ENCODE results near the gene CEACAM18. TPM values are rescaled to one million over a fixed set of nuclear protein-coding genes. Genes with fewer than 3 reads are reported as not detected.

The CEACAM18 gene
- total and polyA plus RNA-seq, 2 experiments from 2014 or later, result not detected

DNA sequence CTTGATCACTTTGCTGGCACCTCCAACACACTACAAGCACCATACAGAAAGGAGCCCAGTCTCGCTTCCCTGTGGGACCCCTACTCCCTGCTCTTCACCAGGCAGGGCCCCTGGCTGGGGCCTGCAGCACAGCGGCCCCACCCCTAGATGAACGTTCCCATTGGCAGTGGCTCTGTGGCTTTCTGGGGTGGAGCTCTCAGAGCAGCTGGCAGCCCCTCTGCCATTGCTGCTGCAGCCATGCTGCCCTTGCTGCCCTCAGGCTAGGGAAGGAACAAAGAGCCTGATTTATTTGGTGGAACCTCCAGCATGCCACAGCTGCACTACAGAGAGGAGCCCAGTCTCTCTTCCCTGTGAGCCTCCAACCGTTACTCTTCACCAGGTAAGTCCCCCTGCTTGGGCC is 47.3 kb downstream of the CEACAM18 start:
- no peaks in the 10 kb centered on the region for H3K27me3 ChIP-seq
- no peak overlapping the region for H3K27ac ChIP-seq
- no peak for DNase-seq (ENCODE audit: low read depth in 1 of 2, low spot score in 1 of 2)
- TF ChIP-seq, protein P1, sequence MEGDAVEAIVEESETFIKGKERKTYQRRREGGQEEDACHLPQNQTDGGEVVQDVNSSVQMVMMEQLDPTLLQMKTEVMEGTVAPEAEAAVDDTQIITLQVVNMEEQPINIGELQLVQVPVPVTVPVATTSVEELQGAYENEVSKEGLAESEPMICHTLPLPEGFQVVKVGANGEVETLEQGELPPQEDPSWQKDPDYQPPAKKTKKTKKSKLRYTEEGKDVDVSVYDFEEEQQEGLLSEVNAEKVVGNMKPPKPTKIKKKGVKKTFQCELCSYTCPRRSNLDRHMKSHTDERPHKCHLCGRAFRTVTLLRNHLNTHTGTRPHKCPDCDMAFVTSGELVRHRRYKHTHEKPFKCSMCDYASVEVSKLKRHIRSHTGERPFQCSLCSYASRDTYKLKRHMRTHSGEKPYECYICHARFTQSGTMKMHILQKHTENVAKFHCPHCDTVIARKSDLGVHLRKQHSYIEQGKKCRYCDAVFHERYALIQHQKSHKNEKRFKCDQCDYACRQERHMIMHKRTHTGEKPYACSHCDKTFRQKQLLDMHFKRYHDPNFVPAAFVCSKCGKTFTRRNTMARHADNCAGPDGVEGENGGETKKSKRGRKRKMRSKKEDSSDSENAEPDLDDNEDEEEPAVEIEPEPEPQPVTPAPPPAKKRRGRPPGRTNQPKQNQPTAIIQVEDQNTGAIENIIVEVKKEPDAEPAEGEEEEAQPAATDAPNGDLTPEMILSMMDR (IDR thresholded peaks at IDR 0.05; ENCODE audit: low read depth, low read length), result no peak
- no peaks in the 10 kb centered on the region for H3K9me3 ChIP-seq (ENCODE audit: low read depth)
- no peaks in the 10 kb centered on the region for H3K4me1 ChIP-seq (ENCODE audit: low read depth)
- H3K4me3 ChIP-seq, result no peak overlapping the region
- H3K36me3 ChIP-seq, result no peaks in the 10 kb centered on the region

GRCh38 chr19:51529301-51529700 is 51.0 kb downstream of the CEACAM18 start:
- Histone ChIP-seq H3K4me3 (no peak overlapping the region), H3K36me3 (no peaks in the 10 kb centered on the region), H3K4me1 (ENCODE audit: low read depth) (no peaks in the 10 kb centered on the region), H3K9me3 (ENCODE audit: low read depth) (no peaks in the 10 kb centered on the region), H3K27ac (no peak overlapping the region), H3K27me3 (no peaks in the 10 kb centered on the region)
- TF ChIP-seq, protein P1 (IDR thresholded peaks at IDR 0.05; ENCODE audit: low read depth, low read length), result no peak
- no peak for DNase-seq (ENCODE audit: low read depth in 1 of 2, low spot score in 1 of 2)

DNA sequence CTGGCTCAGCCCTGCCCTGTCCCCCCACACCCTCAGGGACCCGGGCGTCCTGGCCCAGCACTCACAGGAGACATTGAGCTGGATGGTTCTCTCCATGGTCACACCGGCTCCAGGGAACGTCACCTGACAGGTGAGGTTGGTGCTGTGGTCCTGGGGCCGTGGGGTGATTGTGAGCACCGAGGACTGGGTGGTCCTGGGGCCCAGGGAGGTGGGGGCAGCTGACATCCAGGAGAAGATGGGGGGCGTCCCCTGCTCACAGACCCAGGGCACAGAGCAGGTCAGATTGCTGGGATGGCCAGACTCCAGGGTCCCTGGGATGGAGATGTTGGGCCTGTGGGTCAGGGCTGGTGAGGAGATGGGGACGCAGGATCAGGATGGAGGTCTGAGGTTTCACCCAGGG is 52.3 kb downstream of the CEACAM18 start:
- Histone ChIP-seq H3K9me3 (ENCODE audit: low read depth) (no peaks in the 10 kb centered on the region), H3K27me3 (no peaks in the 10 kb centered on the region), H3K4me1 (ENCODE audit: low read depth) (no peaks in the 10 kb centered on the region), H3K27ac (no peak overlapping the region), H3K4me3 (no peak overlapping the region), H3K36me3 (no peaks in the 10 kb centered on the region)
- TF ChIP-seq, protein P1 (IDR thresholded peaks at IDR 0.05; ENCODE audit: low read depth, low read length), result no peak
- DNase-seq (ENCODE audit: low read depth in 1 of 2, low spot score in 1 of 2), result no peak

DNA sequence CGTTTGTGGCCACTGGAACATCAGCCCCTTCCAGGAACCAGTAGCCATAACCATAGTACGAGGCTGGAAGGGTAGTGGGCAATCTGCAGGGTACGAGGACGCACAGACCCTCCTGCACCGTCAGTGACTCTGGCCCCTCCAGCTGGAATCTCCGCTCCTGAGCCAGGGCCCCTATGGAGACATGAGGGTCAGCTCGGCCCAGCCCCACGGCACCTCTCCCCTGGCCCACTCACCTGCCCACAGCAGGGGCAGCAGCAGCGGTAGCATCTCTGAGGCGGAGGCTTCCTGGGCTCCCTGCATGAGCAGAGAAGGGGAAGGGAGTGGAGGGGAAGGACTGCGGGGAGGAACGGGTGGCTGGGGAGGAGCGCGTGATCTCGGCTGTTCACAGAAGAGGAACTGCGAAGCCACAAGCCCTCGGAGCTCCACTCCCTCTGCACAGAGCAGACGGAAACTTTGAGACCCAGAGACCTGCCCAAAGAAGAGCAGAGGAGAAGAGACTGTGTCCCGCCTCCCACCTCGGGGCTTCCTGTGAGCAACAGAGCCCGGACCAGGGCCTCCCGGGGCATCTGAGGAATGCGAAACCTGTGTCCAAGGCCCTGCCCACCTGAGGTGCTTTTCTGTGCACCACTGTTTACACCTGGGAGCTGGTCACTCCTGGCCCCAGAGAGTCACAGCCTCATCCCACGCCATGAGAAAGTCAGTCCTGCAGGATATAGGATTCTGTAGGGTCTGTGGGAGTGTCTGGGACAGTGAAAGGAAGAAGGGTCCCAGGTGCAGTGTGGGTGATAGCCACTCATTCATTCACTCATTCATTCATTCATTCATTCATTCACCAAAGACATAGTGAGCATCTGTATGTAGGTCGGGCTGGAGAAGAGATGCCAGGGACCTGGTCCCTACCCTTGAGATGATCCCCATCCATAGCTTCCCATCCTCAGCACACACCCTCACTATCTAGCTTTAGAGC is 53.3 kb downstream of the CEACAM18 start, which contains the start of gene SIGLEC6:
SIGLEC6 (minus strand) TSS at position 322 of the 967 bp plus-strand sequence; CDS start at position 300, 22 bp downstream.
- no peak within 1 kb of the TSS for H3K4me3 ChIP-seq
- TF ChIP-seq, protein P1 (IDR thresholded peaks at IDR 0.05; ENCODE audit: low read depth, low read length), result no peak
- DNase-seq (ENCODE audit: low read depth in 1 of 2, low spot score in 1 of 2), result no peak
- H3K27ac ChIP-seq, result no peak within 1 kb of the TSS
- no peaks in the 10 kb centered on the region for H3K27me3 ChIP-seq
- no peaks in the 10 kb centered on the region for H3K9me3 ChIP-seq (ENCODE audit: low read depth)
- H3K36me3 ChIP-seq, result no peaks in the 10 kb centered on the region
- no peaks in the 10 kb centered on the region for H3K4me1 ChIP-seq (ENCODE audit: low read depth)

DNA sequence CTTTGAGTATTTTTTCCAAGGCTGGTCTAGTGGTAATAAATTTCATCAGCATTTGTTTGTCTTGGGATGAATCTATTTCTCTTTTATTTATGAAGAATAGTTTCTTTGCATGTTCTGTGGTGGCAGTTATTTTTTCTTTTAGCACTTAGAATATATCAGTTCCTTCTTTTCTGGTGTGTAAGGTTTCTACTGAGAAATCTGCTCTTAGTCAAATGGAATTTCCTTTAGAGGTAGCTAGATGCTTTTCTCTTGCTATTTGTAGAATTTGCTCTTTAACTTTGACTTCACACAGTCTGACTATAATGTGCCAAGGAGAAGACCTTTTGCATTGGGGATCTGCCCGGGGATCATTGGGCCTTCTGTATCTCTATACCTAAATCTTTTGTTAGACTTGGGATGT is 57.2 kb downstream of the CEACAM18 start:
- no peak overlapping the region for H3K4me3 ChIP-seq
- H3K36me3 ChIP-seq, result no peaks in the 10 kb centered on the region
- TF ChIP-seq, protein P1 (IDR thresholded peaks at IDR 0.05; ENCODE audit: low read depth, low read length), result no peak
- H3K27me3 ChIP-seq, result no peaks in the 10 kb centered on the region
- no peaks in the 10 kb centered on the region for H3K4me1 ChIP-seq (ENCODE audit: low read depth)
- no peaks in the 10 kb centered on the region for H3K9me3 ChIP-seq (ENCODE audit: low read depth)
- DNase-seq (ENCODE audit: low read depth in 1 of 2, low spot score in 1 of 2), result no peak
- H3K27ac ChIP-seq, result no peak overlapping the region

Data from cardiac muscle cell (in vitro differentiated cells and primary cell).